ENCODE measurements around the gene GVQW3.

DNA sequence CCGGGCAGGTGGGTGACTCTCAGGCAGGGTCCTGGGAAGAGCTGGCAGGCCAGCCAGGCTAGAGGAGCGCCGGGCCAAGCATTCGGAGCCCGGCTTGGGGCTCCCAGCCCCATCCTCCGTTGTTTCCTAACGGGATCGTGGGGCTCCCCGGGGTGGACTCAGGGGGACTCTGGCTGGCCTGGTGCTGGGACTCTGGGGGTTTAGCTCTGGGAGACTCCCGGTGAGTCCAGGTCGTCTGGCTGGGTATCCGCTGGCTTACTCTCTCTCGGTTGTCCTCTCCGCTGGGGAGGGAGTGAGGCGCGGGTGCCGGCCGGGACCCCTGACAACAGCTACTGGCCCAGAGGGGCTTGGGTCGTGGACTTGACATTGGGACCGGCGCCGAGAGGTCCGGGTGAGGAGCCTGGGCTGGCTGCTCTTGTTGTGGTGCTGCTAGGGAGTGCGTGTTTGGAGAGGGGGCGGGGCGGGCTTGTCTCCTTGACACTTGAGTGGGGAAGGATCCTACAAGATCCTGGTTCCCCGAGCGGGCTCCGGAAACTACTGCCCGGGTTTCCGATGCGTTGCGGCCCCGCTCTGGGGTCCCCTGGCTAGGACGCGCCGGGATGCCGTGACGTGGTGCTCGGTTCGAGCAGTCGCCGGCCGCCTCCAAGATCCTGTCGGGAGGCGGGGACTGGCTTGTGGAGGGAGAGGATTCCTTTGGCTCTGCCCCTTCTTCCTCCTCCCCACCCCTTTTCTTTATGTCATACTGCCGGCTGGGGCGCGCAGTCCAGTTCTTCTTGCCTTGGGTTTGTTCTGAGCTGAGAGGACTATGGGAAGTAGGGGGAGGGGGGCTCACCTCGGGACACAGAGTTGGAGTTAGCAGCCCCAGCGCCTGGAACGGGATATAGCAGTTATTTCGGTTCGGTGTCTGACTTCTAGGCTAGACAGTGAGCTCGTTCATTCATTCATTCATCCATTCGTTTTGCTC is 64.3 kb downstream of the GVQW3 start:
- TF ChIP-seq, protein P1, sequence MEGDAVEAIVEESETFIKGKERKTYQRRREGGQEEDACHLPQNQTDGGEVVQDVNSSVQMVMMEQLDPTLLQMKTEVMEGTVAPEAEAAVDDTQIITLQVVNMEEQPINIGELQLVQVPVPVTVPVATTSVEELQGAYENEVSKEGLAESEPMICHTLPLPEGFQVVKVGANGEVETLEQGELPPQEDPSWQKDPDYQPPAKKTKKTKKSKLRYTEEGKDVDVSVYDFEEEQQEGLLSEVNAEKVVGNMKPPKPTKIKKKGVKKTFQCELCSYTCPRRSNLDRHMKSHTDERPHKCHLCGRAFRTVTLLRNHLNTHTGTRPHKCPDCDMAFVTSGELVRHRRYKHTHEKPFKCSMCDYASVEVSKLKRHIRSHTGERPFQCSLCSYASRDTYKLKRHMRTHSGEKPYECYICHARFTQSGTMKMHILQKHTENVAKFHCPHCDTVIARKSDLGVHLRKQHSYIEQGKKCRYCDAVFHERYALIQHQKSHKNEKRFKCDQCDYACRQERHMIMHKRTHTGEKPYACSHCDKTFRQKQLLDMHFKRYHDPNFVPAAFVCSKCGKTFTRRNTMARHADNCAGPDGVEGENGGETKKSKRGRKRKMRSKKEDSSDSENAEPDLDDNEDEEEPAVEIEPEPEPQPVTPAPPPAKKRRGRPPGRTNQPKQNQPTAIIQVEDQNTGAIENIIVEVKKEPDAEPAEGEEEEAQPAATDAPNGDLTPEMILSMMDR (IDR thresholded peaks at IDR 0.05) = no peak
- TF ChIP-seq POLR2A (IDR thresholded peaks at IDR 0.05) = no peak
- TF ChIP-seq EP300 (IDR thresholded peaks at IDR 0.05) = no peak

Data from ovary (tissue), 3 donors.